ENCODE results near the gene AWAT2.

DNA sequence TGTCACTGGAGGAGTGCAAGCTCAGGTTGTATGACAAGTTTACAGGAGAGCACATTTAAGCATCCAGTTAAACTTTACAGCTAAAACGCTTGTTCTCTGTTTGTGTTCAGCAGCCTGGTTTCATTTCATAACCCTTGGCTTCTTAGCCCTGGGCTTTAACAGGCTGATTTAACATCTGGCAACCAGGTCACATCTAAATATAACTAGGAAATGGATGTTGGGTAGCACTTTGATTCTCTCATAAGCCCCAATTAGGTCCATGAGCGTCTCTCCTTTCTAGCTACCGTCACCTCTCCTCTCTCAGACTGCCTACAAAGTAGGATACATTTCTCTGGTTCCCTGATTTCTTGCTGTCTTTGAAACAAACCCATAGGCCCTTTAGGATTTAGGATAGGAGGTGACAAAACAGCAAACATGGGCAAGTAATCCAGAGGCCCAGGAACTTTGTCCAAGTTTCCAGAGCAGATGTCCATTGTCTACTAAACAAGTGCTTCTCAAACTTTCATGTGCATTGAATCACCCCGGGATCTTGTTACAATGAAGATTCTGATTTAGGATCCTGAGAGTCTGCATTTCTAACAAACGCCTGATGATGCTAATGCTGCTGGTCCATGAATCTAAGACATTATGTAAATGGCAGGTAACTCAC, 35.0 kb upstream of the AWAT2 start:
- TF ChIP-seq, protein P1, sequence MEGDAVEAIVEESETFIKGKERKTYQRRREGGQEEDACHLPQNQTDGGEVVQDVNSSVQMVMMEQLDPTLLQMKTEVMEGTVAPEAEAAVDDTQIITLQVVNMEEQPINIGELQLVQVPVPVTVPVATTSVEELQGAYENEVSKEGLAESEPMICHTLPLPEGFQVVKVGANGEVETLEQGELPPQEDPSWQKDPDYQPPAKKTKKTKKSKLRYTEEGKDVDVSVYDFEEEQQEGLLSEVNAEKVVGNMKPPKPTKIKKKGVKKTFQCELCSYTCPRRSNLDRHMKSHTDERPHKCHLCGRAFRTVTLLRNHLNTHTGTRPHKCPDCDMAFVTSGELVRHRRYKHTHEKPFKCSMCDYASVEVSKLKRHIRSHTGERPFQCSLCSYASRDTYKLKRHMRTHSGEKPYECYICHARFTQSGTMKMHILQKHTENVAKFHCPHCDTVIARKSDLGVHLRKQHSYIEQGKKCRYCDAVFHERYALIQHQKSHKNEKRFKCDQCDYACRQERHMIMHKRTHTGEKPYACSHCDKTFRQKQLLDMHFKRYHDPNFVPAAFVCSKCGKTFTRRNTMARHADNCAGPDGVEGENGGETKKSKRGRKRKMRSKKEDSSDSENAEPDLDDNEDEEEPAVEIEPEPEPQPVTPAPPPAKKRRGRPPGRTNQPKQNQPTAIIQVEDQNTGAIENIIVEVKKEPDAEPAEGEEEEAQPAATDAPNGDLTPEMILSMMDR (conservative IDR thresholded peaks at IDR 0.05): no peak
- no peak for TF ChIP-seq EZH2 (IDR thresholded peaks at IDR 0.05; ENCODE audit: low read depth)
